Left lung (tissue), 10 donors: ENCODE measurements around the gene ZNF839. TPM values are rescaled to one million over a fixed set of nuclear protein-coding genes. Genes with fewer than 3 reads are reported as not detected.
"Not testable (repeated sequence)": the region's sequence is repeated elsewhere in the genome, so short reads cannot be mapped to it uniquely, and the experiment has no call there.

Source experiments
- ATAC-seq: fragments of 200-7000 bp; cut with Tn5 transposase; one replicate; pipeline ENCODE4 v1.9.1; 2020; ENCODE audit warnings: moderate library complexity
- DNase-seq, 4 donors: peaks; one replicate each; pipeline ENCODE4 v3.0.0-alpha.2; 2013 to 2020
- H3K27ac ChIP-seq, 2 donors: fragments of 200-600 bp; sonication (generic) in 1 of 2; one replicate each; pipeline versions ENCODE4 v1.5.0 to v1.8.0; 2020 to 2021
- H3K27me3 ChIP-seq, 2 donors: fragments of 200-600 bp; sonication (generic) in 1 of 2; one replicate each; pipeline versions ENCODE4 v1.5.0 to v1.8.0; 2020 to 2021
- H3K36me3 ChIP-seq, 2 donors: fragments of 200-600 bp; sonication (generic) in 1 of 2; one replicate each; pipeline versions ENCODE4 v1.5.0 to v1.8.0; 2020 to 2021
- H3K4me1 ChIP-seq, 2 donors: fragments of 200-600 bp; one replicate each; pipeline ENCODE4 v1.8.0; 2021
- H3K4me3 ChIP-seq, 2 donors: fragments of 200-600 bp; sonication (generic) in 1 of 2; one replicate each; pipeline versions ENCODE4 v1.5.0 to v1.8.0; 2020 to 2021; ENCODE audit warnings: mild to moderate bottlenecking in 1 of 2
- H3K9me3 ChIP-seq, 2 donors: fragments of 200-600 bp; sonication (generic) in 1 of 2; one replicate each; pipeline versions ENCODE4 v1.5.0 to v1.8.0; 2020 to 2021
- CTCF ChIP-seq, 2 donors: fragments of 200-600 bp; sonication (generic) in 1 of 2; IDR thresholded peaks; one replicate each; pipeline versions ENCODE4 v1.5.0 to v1.8.0; 2021; ENCODE audit warnings: antibody characterized with exemption in 2 of 2
- intact Hi-C, 2 donors: fragments of 100-400 bp; cut with DNase I; formaldehyde crosslinking; loops; one replicate each; pipeline versions ENCODE4 v1.11.2 to v1.14.2; 2022
- polyA plus RNA-seq, 6 donors: library from polyadenylated mRNA; unstranded; fragments of 120-200 nt; gene quantifications; one replicate each; pipeline ENCODE4 v1.2.1, GENCODE V29; 2013; ENCODE audit not compliant: insufficient read length in 6 of 6
- total RNA-seq, 2 donors: library from RNA; stranded (reverse); fragmentation: NEBNext Ultra II Directional; extraction: Animal tissue kit (Norgen Biotek cat#: 25700); gene quantifications; one replicate each; pipeline ENCODE4 v1.2.1, GENCODE V29; 2021
- donor health status: DM: no; HTN: yes; CAD: no.
- donor health status: DM: no; HTN: no; CAD: no.

The ZNF839 gene
- total and polyA plus RNA-seq, 8 donors: 8.8 to 18.2 (median 14.4) TPM

GRCh38 chr14:102346645-102347044, 27.1 kb downstream of the ZNF839 start:
- Histone ChIP-seq H3K4me3 (no peak overlapping the region), H3K27me3 (no peaks in the 10 kb centered on the region), H3K4me1 (peaks cover 0 to 14% of the 10 kb centered on the region in 2 donors), H3K36me3 (peaks cover 3 to 86% of the 10 kb centered on the region in 2 donors), H3K9me3 (no peaks in the 10 kb centered on the region), H3K27ac (no peak overlapping the region)
- ATAC-seq: no peak
- DNase-seq: no peak
- intact Hi-C loops: no loop called here
- TF ChIP-seq CTCF (IDR thresholded peaks at IDR 0.05): no peak

DNA sequence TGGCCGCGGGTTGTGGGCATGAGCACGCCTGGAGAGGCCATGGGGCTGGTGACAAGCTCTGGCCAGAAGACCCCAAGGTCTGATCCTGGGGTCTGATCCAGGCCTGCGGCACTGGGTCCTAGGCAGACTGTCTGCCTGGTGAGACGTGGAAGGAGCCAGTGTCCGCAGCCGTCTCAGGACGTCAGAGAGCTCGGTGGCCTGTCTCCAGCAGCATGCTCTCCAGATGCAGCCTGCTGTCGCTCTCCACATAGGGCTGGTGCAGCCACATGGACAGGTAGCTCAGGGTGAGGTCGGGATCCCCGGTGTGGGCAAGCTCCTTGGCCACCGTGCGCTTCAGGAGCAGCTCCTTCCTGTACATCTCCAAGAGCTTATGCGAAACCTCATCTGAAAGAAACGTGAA, 28.8 kb downstream of the ZNF839 start:
- Histone ChIP-seq H3K36me3 (peaks cover 3 to 84% of the 10 kb centered on the region in 2 donors), H3K9me3 (no peaks in the 10 kb centered on the region), H3K4me1 (peaks cover 0 to 30% of the 10 kb centered on the region in 2 donors), H3K27ac (no peak overlapping the region), H3K27me3 (no peaks in the 10 kb centered on the region), H3K4me3 (no peak overlapping the region)
- no peak for TF ChIP-seq CTCF (IDR thresholded peaks at IDR 0.05)
- intact Hi-C loops: no loop called here
- DNase-seq: no peak
- ATAC-seq: no peak

DNA sequence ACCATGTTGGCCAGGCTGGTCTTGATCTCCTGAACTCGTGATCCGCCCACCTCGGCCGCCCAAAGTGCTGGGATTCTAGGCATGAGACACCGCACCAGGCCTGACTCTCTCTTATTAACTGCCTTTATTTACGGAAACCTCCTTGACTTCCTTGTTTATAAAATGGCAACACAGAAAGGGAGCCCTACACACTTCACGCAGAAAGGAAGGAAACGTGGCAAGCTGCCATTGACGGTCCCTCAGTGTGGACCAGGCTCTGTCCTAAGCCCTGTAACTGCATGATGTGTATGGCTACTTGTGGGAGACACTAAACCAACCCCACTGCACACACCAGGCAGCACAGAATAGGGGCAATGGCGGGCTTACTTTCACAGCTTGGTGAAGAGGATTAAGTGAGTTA, 31.5 kb downstream of the ZNF839 start:
- no peaks in the 10 kb centered on the region for H3K27me3 ChIP-seq
- peak overlapping the region in 1 of 2 donors; percentile 90 for H3K27ac ChIP-seq
- H3K4me1 ChIP-seq: peaks cover 0 to 32% of the 10 kb centered on the region in 2 donors
- intact Hi-C loops: no loop called here
- no peaks in the 10 kb centered on the region for H3K9me3 ChIP-seq
- TF ChIP-seq CTCF (IDR thresholded peaks at IDR 0.05): no peak
- no peak overlapping the region for H3K4me3 ChIP-seq
- no peak for ATAC-seq
- DNase-seq: peak in 1 of 4 donors; percentile 18
- H3K36me3 ChIP-seq: peaks cover 3 to 83% of the 10 kb centered on the region in 2 donors

- DNase-seq, intact Hi-C loops, H3K9me3 ChIP-seq, H3K27me3 ChIP-seq, ATAC-seq, H3K4me3 ChIP-seq: not testable (repeated sequence)
- peak overlapping the region in 1 of 2 donors; percentile 90 for H3K27ac ChIP-seq
- peaks cover 0 to 32% of the 10 kb centered on the region in 2 donors for H3K4me1 ChIP-seq
- peaks cover 3 to 83% of the 10 kb centered on the region in 2 donors for H3K36me3 ChIP-seq
Observed at GRCh38 chr14:102351593-102351992, 32.0 kb downstream of the ZNF839 start.

- H3K27ac ChIP-seq: peak overlapping the region in 1 of 2 donors; percentile 90
- no peak overlapping the region for H3K4me3 ChIP-seq
- no peak for TF ChIP-seq CTCF (IDR thresholded peaks at IDR 0.05)
- H3K4me1 ChIP-seq: peaks cover 0 to 32% of the 10 kb centered on the region in 2 donors
- no peaks in the 10 kb centered on the region for H3K9me3 ChIP-seq
- peaks cover 3 to 83% of the 10 kb centered on the region in 2 donors for H3K36me3 ChIP-seq
- H3K27me3 ChIP-seq: no peaks in the 10 kb centered on the region
- DNase-seq: no peak
- intact Hi-C loops: no loop called here
- no peak for ATAC-seq
Observed at GRCh38 chr14:102352213-102352612, 32.7 kb downstream of the ZNF839 start.

GRCh38 chr14:102353126-102353619, 33.6 kb downstream of the ZNF839 start:
- Histone ChIP-seq H3K4me1 (peaks cover 0 to 32% of the 10 kb centered on the region in 2 donors), H3K9me3 (no peaks in the 10 kb centered on the region), H3K4me3 (no peak overlapping the region), H3K27me3 (no peaks in the 10 kb centered on the region), H3K27ac (peak overlapping the region in 1 of 2 donors; percentile 90), H3K36me3 (peaks cover 3 to 83% of the 10 kb centered on the region in 2 donors)
- ATAC-seq (no peak), DNase-seq (no peak)
- no peak for TF ChIP-seq CTCF (IDR thresholded peaks at IDR 0.05)
- intact Hi-C loops: no loop called here
